Spleen (tissue), 7 donors: Measurements from ENCODE around the gene RYR3.

Experiments used
- CTCF ChIP-seq, 11 experiments: fragments of 200-600 bp in 7 of 11; fragments of 450-650 bp in 4 of 11; sonication (generic) in 4 of 11; IDR thresholded peaks in 8 of 11; conservative IDR thresholded peaks in 3 of 11; 1 replicate in 7 of 11; 2 replicates in 4 of 11; pipeline versions ENCODE4 v1.4.0 to v1.8.0; 2016 to 2021; ENCODE audit warnings: antibody characterized with exemption in 11 of 11, inconsistent platforms in 4 of 11, mild to moderate bottlenecking in 1 of 11
- POLR2A ChIP-seq, 3 donors: fragments of 450-650 bp; IDR thresholded peaks; one replicate each; pipeline ENCODE4 v1.5.1; 2017; ENCODE audit warnings: antibody characterized with exemption in 3 of 3, mild to moderate bottlenecking in 1 of 3
- POLR2AphosphoS5 ChIP-seq, 3 donors: sonication (generic); formaldehyde crosslinking; IDR thresholded peaks; one replicate each; pipeline ENCODE4 v1.5.1; 2017; ENCODE audit warnings: antibody characterized with exemption in 3 of 3
- donor health status: DM: no; HTN: no; CAD: no; lungs with moderate emphysema.
- donor health status: DM: no; HTN: no; CAD: no.
- donor health status: DM: no; HTN: no; CAD: no.

GRCh38 chr15:33742800-33743199 lies 432.0 kb downstream of the RYR3 start:
- TF ChIP-seq POLR2A (IDR thresholded peaks at IDR 0.05) (no peak), CTCF (IDR thresholded peaks at IDR 0.05 in 8 of 11, conservative IDR thresholded peaks at IDR 0.05 in 3 of 11) (no peak), POLR2AphosphoS5 (IDR thresholded peaks at IDR 0.05) (no peak)
